IMR-90 (cell line): ENCODE measurements around the gene LAIR1. TPM values are rescaled to one million over a fixed set of nuclear protein-coding genes. Genes with fewer than 3 reads are reported as not detected.

ENCODE experiments used
- ATAC-seq: fragments of 200-7000 bp; cut with Tn5 transposase; 2 replicates; pipeline ENCODE4 v1.9.1; 2020; ENCODE audit warnings: low read depth, mild to moderate bottlenecking, moderate library complexity
- BruUV-seq: library from RNA; stranded (reverse); fragments of 400-500 nt; replicated peaks from 2 replicates; lab custom pipeline; 2021; lab: Mats Ljungman, UMichigan
- CTCF ChIA-PET: fragments of 300-600 bp; formaldehyde crosslinking; extraction: SDS; loops from one replicate; lab custom pipeline; 2021; ENCODE audit warnings: antibody characterized with exemption; lab: Yijun Ruan, JAX
- POLR2A ChIA-PET: fragments of 300-600 bp; sonication (Branson Sonifier 250); formaldehyde crosslinking; loops from one replicate; lab custom pipeline; 2022; ENCODE audit warnings: antibody characterized with exemption; ENCODE audit not compliant: unreplicated experiment; lab: Charles Lee
- DNase-seq: peaks from one replicate; pipeline ENCODE4 v3.0.0; 2013
- H2AFZ ChIP-seq: replicated peaks from 2 replicates; pipeline ENCODE3; 2013; ENCODE audit warnings: low read length, mild to moderate bottlenecking; ENCODE audit not compliant: poor library complexity
- H2AK5ac ChIP-seq: 2 replicates; pipeline ENCODE4 v1.6.1; 2013; ENCODE audit warnings: low read depth, low read length, inconsistent platforms
- H2AK9ac ChIP-seq: replicated peaks from 2 replicates; pipeline ENCODE3; 2013; ENCODE audit warnings: mild to moderate bottlenecking, low read depth, low read length, moderate library complexity; ENCODE audit not compliant: poor library complexity
- H2BK120ac ChIP-seq: 2 replicates; pipeline ENCODE4 v1.6.1; 2013; ENCODE audit warnings: low read depth, low read length, inconsistent platforms
- H2BK15ac ChIP-seq: 3 replicates; pipeline ENCODE4 v1.6.1; 2013; ENCODE audit warnings: low read depth, low read length, inconsistent platforms
- H2BK20ac ChIP-seq: 2 replicates; pipeline ENCODE4 v1.6.1; 2013; ENCODE audit warnings: low read depth, mild to moderate bottlenecking, inconsistent platforms, low read length, moderate library complexity
- H2BK5ac ChIP-seq: 2 replicates; pipeline ENCODE4 v1.6.1; 2013; ENCODE audit warnings: mild to moderate bottlenecking, low read depth, low read length, inconsistent platforms; ENCODE audit not compliant: poor library complexity, severe bottlenecking
- H3K14ac ChIP-seq: replicated peaks from 2 replicates; pipeline ENCODE4 v1.6.1; 2013; ENCODE audit warnings: low read depth, low read length, inconsistent platforms
- H3K18ac ChIP-seq: 2 replicates; pipeline ENCODE4 v1.6.1; 2013; ENCODE audit warnings: low read depth, low read length, control low read depth
- H3K23ac ChIP-seq: 2 replicates; pipeline ENCODE4 v1.6.1; 2013; ENCODE audit warnings: low read depth, low read length, inconsistent platforms
- H3K27ac ChIP-seq: 2 replicates; pipeline ENCODE4 v1.5.1; 2013; ENCODE audit warnings: mild to moderate bottlenecking, control low read depth, low read length; ENCODE audit not compliant: insufficient read depth
- H3K27me3 ChIP-seq: 2 replicates; pipeline ENCODE4 v1.6.1; 2013; ENCODE audit warnings: low read length; ENCODE audit not compliant: control insufficient read depth, insufficient read depth
- H3K36me3 ChIP-seq: 2 replicates; pipeline ENCODE4 v1.6.1; 2013; ENCODE audit warnings: low read length, mixed read lengths; ENCODE audit not compliant: control insufficient read depth, insufficient read depth
- H3K4ac ChIP-seq: 2 replicates; pipeline ENCODE4 v1.6.1; 2013; ENCODE audit warnings: low read depth, low read length, inconsistent platforms
- H3K4me1 ChIP-seq: 2 replicates; pipeline ENCODE4 v1.6.1; 2013; ENCODE audit warnings: low read length, mixed read lengths; ENCODE audit not compliant: control insufficient read depth, insufficient read depth
- H3K4me2 ChIP-seq: 2 replicates; pipeline ENCODE4 v1.6.1; 2013; ENCODE audit warnings: low read depth, mild to moderate bottlenecking, control low read depth, low read length, moderate library complexity
- H3K4me3 ChIP-seq: 2 replicates; pipeline ENCODE4 v1.5.1; 2013; ENCODE audit warnings: low read depth, mild to moderate bottlenecking, control low read depth, low read length, moderate library complexity; ENCODE audit not compliant: insufficient read depth
- H3K56ac ChIP-seq: 2 replicates; pipeline ENCODE4 v1.6.1; 2013; ENCODE audit warnings: low read length, inconsistent platforms; ENCODE audit not compliant: insufficient read depth; ENCODE audit errors: extremely low read depth
- H3K79me1 ChIP-seq, 2 experiments: 2 replicates each; pipeline ENCODE4 v1.6.1; 2013; ENCODE audit warnings: low read length in 2 of 2, inconsistent platforms in 1 of 2, low read depth in 1 of 2
- H3K9ac ChIP-seq: 2 replicates; pipeline ENCODE4 v1.6.1; 2013; ENCODE audit warnings: low read depth, low read length, control low read depth
- H3K9me1 ChIP-seq: 2 replicates; pipeline ENCODE4 v1.6.1; 2013; ENCODE audit warnings: low read length, inconsistent platforms; ENCODE audit not compliant: insufficient read depth
- H3K9me3 ChIP-seq: 2 replicates; pipeline ENCODE4 v1.6.1; 2013; ENCODE audit warnings: low read length; ENCODE audit not compliant: control insufficient read depth, insufficient read depth
- H4K20me1 ChIP-seq: 2 replicates; pipeline ENCODE4 v1.6.1; 2013; ENCODE audit warnings: low read length, inconsistent platforms; ENCODE audit not compliant: insufficient read depth
- H4K5ac ChIP-seq: 2 replicates; pipeline ENCODE4 v1.6.1; 2013; ENCODE audit warnings: mild to moderate bottlenecking, low read depth, low read length, control low read depth
- H4K8ac ChIP-seq, 2 experiments: 2 replicates each; pipeline ENCODE4 v1.6.1; 2013; ENCODE audit warnings: low read depth in 2 of 2, low read length in 2 of 2, control low read depth in 1 of 2, inconsistent platforms in 1 of 2
- H4K91ac ChIP-seq: 2 replicates; pipeline ENCODE4 v1.6.1; 2013; ENCODE audit warnings: low read depth, low read length, inconsistent platforms; ENCODE audit not compliant: insufficient read depth
- CEBPB ChIP-seq: IDR thresholded peaks from 2 replicates; pipeline ENCODE4 v1.6.1; 2012; ENCODE audit warnings: low read depth, low read length, improper control_type of control experiment
- MAFK ChIP-seq: IDR thresholded peaks from 2 replicates; pipeline ENCODE4 v1.6.1; 2012; ENCODE audit warnings: low read depth, low read length, improper control_type of control experiment
- POLR2A ChIP-seq: IDR thresholded peaks from 2 replicates; pipeline ENCODE4 v1.6.1; 2012; ENCODE audit warnings: mild to moderate bottlenecking, low read depth, low read length
- SMC3 ChIP-seq: fragments of 150-350 bp; IDR thresholded peaks from 2 replicates; pipeline ENCODE4 v1.6.1; 2016; ENCODE audit warnings: low read depth, mild to moderate bottlenecking, antibody characterized with exemption, low read length, moderate library complexity
- USF2 ChIP-seq: fragments of 150-350 bp; IDR thresholded peaks from 2 replicates; pipeline ENCODE4 v1.6.1; 2017; ENCODE audit warnings: mild to moderate bottlenecking, antibody characterized with exemption, low read length, low read depth
- WGBS, 2 experiments: methylation state at CpG; one replicate each; pipeline versions ENCODE4 v1.1.5 to v1.1.7; 2013; ENCODE audit warnings: missing lambda C conversion rate in 2 of 2; ENCODE audit not compliant: insufficient read length in 1 of 2; ENCODE audit errors: extremely low coverage in 2 of 2; 5-methylcytosine and 5-hydroxymethylcytosine counted together
- dilution Hi-C: fragments of 300-500 bp; cut with HindIII; formaldehyde crosslinking; loops from one replicate; pipeline ENCODE4 v1.14.3; 2018; ENCODE audit warnings: low sequenced_read_pairs; ENCODE audit not compliant: unreplicated experiment
- in situ Hi-C: fragments of 300-500 bp; cut with MboI; formaldehyde crosslinking; loops from 3 replicates; pipeline ENCODE4 v1.14.3; 2019; ENCODE audit warnings: low sequenced_read_pairs, inconsistent platforms, mixed read lengths
- intact Hi-C: fragments of 100-400 bp; cut with micrococcal nuclease; formaldehyde crosslinking; loops from 2 replicates; pipeline ENCODE4 v1.10.0; 2022
- polyA plus RNA-seq, 3 experiments: library from polyadenylated mRNA; depleted of rRNA; stranded (reverse); fragments of >200 nt; gene quantifications; 2 replicates each; pipeline ENCODE4 v1.2.3, GENCODE V29; 2012; ENCODE audit warnings: low replicate concordance in 1 of 3
- total RNA-seq: library from RNA; depleted of rRNA; stranded (reverse); fragments of >200 nt; gene quantifications from 2 replicates; pipeline ENCODE4 v1.2.3, GENCODE V29; 2012

LAIR1 gene
- total and polyA plus RNA-seq, 2 of the 4 experiments (the other 2 are of a cell fraction), result not detected

GRCh38 chr19:54351474-54351873, 13.3 kb downstream of the LAIR1 start:
- H3K18ac ChIP-seq, result no peak overlapping the region
- no peaks in the 10 kb centered on the region for H3K79me1 ChIP-seq
- H3K4me2 ChIP-seq, result no peak overlapping the region
- no peak overlapping the region for H3K56ac ChIP-seq
- H2BK120ac ChIP-seq, result no peak overlapping the region
- ATAC-seq (no peak), DNase-seq (no peak)
- no peak overlapping the region for H3K4ac ChIP-seq
- no peak overlapping the region for H2AK9ac ChIP-seq
- H3K27ac ChIP-seq, result no peak overlapping the region
- TF ChIP-seq SMC3 (no peak), MAFK (no peak), POLR2A (no peak), CEBPB (no peak), USF2 (no peak)
- H4K8ac ChIP-seq, result no peak overlapping the region
- H3K4me3 ChIP-seq, result no peak overlapping the region
- peaks cover 17% of the 10 kb centered on the region; the same call in 1 of the 2 replicates for H3K9me3 ChIP-seq
- H3K23ac ChIP-seq, result no peak overlapping the region
- no peaks in the 10 kb centered on the region for H3K9me1 ChIP-seq
- dilution Hi-C loops, result no loop called here
- CTCF ChIA-PET, result no interaction called here
- no peaks in the 10 kb centered on the region for H3K27me3 ChIP-seq
- no peak overlapping the region for H4K5ac ChIP-seq
- no peak overlapping the region for H4K91ac ChIP-seq
- no peak overlapping the region for H2AFZ ChIP-seq
- BruUV-seq, result no TSS peak
- no CpG with 5 or more reads among the region's 2 CpGs for WGBS, 2 experiments
- no peaks in the 10 kb centered on the region for H3K36me3 ChIP-seq
- no peaks in the 10 kb centered on the region for H4K20me1 ChIP-seq
- H3K14ac ChIP-seq, result no peak overlapping the region
- H2AK5ac ChIP-seq, result no peak overlapping the region
- in situ Hi-C loops, result no loop called here
- H2BK5ac ChIP-seq, result no peak overlapping the region
- intact Hi-C loops, result no loop called here
- no peak overlapping the region for H2BK20ac ChIP-seq
- H3K4me1 ChIP-seq, result no peaks in the 10 kb centered on the region
- POLR2A ChIA-PET, result no interaction called here
- H3K9ac ChIP-seq, result no peak overlapping the region
- no peak overlapping the region for H2BK15ac ChIP-seq
